Bone marrow (tissue), 2 donors: ENCODE measurements around the gene STK32C.

ENCODE experiments used
- DNase-seq, 2 donors: peaks; one replicate each; lab custom pipeline; 2025; lab: John Stamatoyannopoulos, UW

STK32C gene

GRCh38 chr10:132265890-132266496 is 41.8 kb downstream of the STK32C start:
- DNase-seq = no peak

- DNase-seq = no peak
Measured at GRCh38 chr10:132264966-132265889, 42.5 kb downstream of the STK32C start.

- no peak for DNase-seq
Measured at GRCh38 chr10:132264306-132264950, 43.3 kb downstream of the STK32C start.

GRCh38 chr10:132263866-132264265 is 43.9 kb downstream of the STK32C start:
- no peak for DNase-seq

GRCh38 chr10:132259702-132260482 is 47.9 kb downstream of the STK32C start:
- no peak for DNase-seq

GRCh38 chr10:132258423-132258822 is 49.3 kb downstream of the STK32C start:
- no peak for DNase-seq

GRCh38 chr10:132257907-132258306 is 49.8 kb downstream of the STK32C start:
- DNase-seq = no peak

GRCh38 chr10:132257271-132257670 is 50.5 kb downstream of the STK32C start:
- no peak for DNase-seq

- no peak for DNase-seq
Measured at GRCh38 chr10:132256866-132257265, 50.9 kb downstream of the STK32C start.

GRCh38 chr10:132255489-132256344 is 52.0 kb downstream of the STK32C start:
- no peak for DNase-seq

GRCh38 chr10:132254841-132255240 is 52.9 kb downstream of the STK32C start:
- DNase-seq = no peak

- no peak for DNase-seq
Measured at GRCh38 chr10:132253092-132253687, 54.6 kb downstream of the STK32C start.

GRCh38 chr10:132252412-132252811 is 55.3 kb downstream of the STK32C start:
- no peak for DNase-seq

GRCh38 chr10:132251928-132252327 is 55.8 kb downstream of the STK32C start:
- DNase-seq = no peak

GRCh38 chr10:132250481-132251475 is 57.0 kb downstream of the STK32C start:
- DNase-seq = no peak

GRCh38 chr10:132249824-132250375 is 57.9 kb downstream of the STK32C start:
- DNase-seq = no peak

GRCh38 chr10:132249226-132249724 is 58.5 kb downstream of the STK32C start:
- no peak for DNase-seq

GRCh38 chr10:132248455-132249225 is 59.1 kb downstream of the STK32C start:
- peak in 1 of 2 donors; percentile 45 for DNase-seq
